DND-41 (cell line): ENCODE data around the gene BGN.

Experiments used
- ATAC-seq: fragments of 200-7000 bp; cut with Tn5 transposase; 3 replicates; pipeline ENCODE4 v1.9.1; 2021; ENCODE audit warnings: low read depth; ENCODE audit not compliant: insufficient read depth
- DNase-seq: peaks from one replicate; pipeline ENCODE4 v3.0.0-alpha.2; 2020
- H2AFZ ChIP-seq: 2 replicates; pipeline ENCODE4 v1.6.0; 2012; ENCODE audit warnings: low read depth, low read length
- H3K27ac ChIP-seq: 2 replicates; pipeline ENCODE4 v1.5.1; 2012; ENCODE audit warnings: low read length, inconsistent platforms
- H3K27me3 ChIP-seq: fragments of 200-600 bp; sonication (generic); 2 replicates; pipeline ENCODE4 v1.6.0; 2012; ENCODE audit warnings: low read length, mild to moderate bottlenecking, inconsistent platforms; ENCODE audit not compliant: insufficient read depth, poor library complexity
- H3K36me3 ChIP-seq: 2 replicates; pipeline ENCODE4 v1.5.1; 2012; ENCODE audit warnings: low read length, inconsistent platforms; ENCODE audit not compliant: insufficient read depth
- H3K4me1 ChIP-seq: 2 replicates; pipeline ENCODE4 v1.5.1; 2012; ENCODE audit warnings: mild to moderate bottlenecking, low read length; ENCODE audit not compliant: insufficient read depth
- H3K4me2 ChIP-seq: 2 replicates; pipeline ENCODE4 v1.6.0; 2012; ENCODE audit warnings: mild to moderate bottlenecking, moderate library complexity, low read length, inconsistent platforms; ENCODE audit not compliant: insufficient read depth
- H3K4me3 ChIP-seq, 2 experiments: fragments of 200-600 bp in 1 of 2; shearing (Covaris generic) in 1 of 2; 2 replicates each; pipeline ENCODE4 v1.5.1; 2012 to 2016; ENCODE audit warnings: inconsistent platforms in 2 of 2, low read length in 2 of 2, mild to moderate bottlenecking in 2 of 2, low read depth in 1 of 2, moderate library complexity in 1 of 2
- H3K79me2 ChIP-seq: 2 replicates; pipeline ENCODE4 v1.6.0; 2012; ENCODE audit warnings: low read length, inconsistent platforms; ENCODE audit not compliant: insufficient read depth
- H3K9ac ChIP-seq: 2 replicates; pipeline ENCODE4 v1.6.0; 2012; ENCODE audit warnings: low read depth, mild to moderate bottlenecking, inconsistent platforms, low read length, moderate library complexity
- H3K9me3 ChIP-seq: 2 replicates; pipeline ENCODE4 v1.5.1; 2012; ENCODE audit warnings: low read length, moderate library complexity, mild to moderate bottlenecking, inconsistent platforms; ENCODE audit not compliant: insufficient read depth, severe bottlenecking
- H4K20me1 ChIP-seq: 2 replicates; pipeline ENCODE4 v1.6.0; 2012; ENCODE audit warnings: low read length; ENCODE audit not compliant: insufficient read depth
- CTCF ChIP-seq: IDR thresholded peaks from 2 replicates; pipeline ENCODE4 v1.5.1; 2012; ENCODE audit warnings: borderline replicate concordance, low read length, moderate library complexity, mild to moderate bottlenecking; ENCODE audit not compliant: poor library complexity, severe bottlenecking; ENCODE audit errors: extremely low read depth
- EZH2 ChIP-seq: IDR thresholded peaks from 3 replicates; pipeline ENCODE4 v1.6.1; 2012; ENCODE audit warnings: borderline replicate concordance, low read depth, mild to moderate bottlenecking, moderate library complexity, low read length, inconsistent platforms; ENCODE audit not compliant: severe bottlenecking

The BGN gene

GRCh38 chrX:153450949-153451277 lies 43.9 kb upstream of the BGN start:
- Histone ChIP-seq H3K9me3 (no peaks in the 10 kb centered on the region), H3K9ac (no peak overlapping the region), H3K4me1 (no peaks in the 10 kb centered on the region), H3K27me3 (no peaks in the 10 kb centered on the region), H3K4me3 (no peak overlapping the region), H3K4me2 (no peak overlapping the region), H3K79me2 (no peaks in the 10 kb centered on the region), H2AFZ (no peak overlapping the region), H4K20me1 (no peaks in the 10 kb centered on the region), H3K36me3 (peaks cover 23% of the 10 kb centered on the region), H3K27ac (no peak overlapping the region)
- ATAC-seq (no peak), DNase-seq (no peak)
- TF ChIP-seq EZH2 (no peak), CTCF (no peak)

GRCh38 chrX:153454901-153455550 lies 39.8 kb upstream of the BGN start:
- Histone ChIP-seq H3K27me3 (no peaks in the 10 kb centered on the region), H3K9me3 (no peaks in the 10 kb centered on the region), H3K36me3 (peaks cover 36% of the 10 kb centered on the region), H3K4me3 (no peak overlapping the region), H3K79me2 (no peaks in the 10 kb centered on the region), H3K4me1 (no peaks in the 10 kb centered on the region), H3K9ac (no peak overlapping the region), H3K27ac (no peak overlapping the region), H2AFZ (no peak overlapping the region), H3K4me2 (no peak overlapping the region), H4K20me1 (no peaks in the 10 kb centered on the region)
- TF ChIP-seq CTCF (no peak), EZH2 (no peak)
- ATAC-seq (no peak), DNase-seq (no peak)

GRCh38 chrX:153455571-153455970 lies 39.2 kb upstream of the BGN start:
- no peak for DNase-seq
- Histone ChIP-seq H3K9me3 (no peaks in the 10 kb centered on the region), H3K36me3 (peaks cover 36% of the 10 kb centered on the region), H3K4me1 (no peaks in the 10 kb centered on the region), H2AFZ (no peak overlapping the region), H3K27ac (no peak overlapping the region), H3K4me3 (no peak overlapping the region), H3K4me2 (no peak overlapping the region), H4K20me1 (no peaks in the 10 kb centered on the region), H3K27me3 (no peaks in the 10 kb centered on the region), H3K9ac (no peak overlapping the region), H3K79me2 (no peaks in the 10 kb centered on the region)
- no peak for ATAC-seq
- TF ChIP-seq CTCF (no peak), EZH2 (no peak)

- DNase-seq (no peak), ATAC-seq (no peak)
- no peak for TF ChIP-seq CTCF
- TF ChIP-seq EZH2: no peak
These were observed 38.6 kb upstream of the BGN start for GRCh38 chrX:153456161-153456560.

More at GRCh38 chrX:153456161-153456560, 38.6 kb upstream of the BGN start:
- H3K27me3 ChIP-seq: no peaks in the 10 kb centered on the region
- H3K27ac ChIP-seq: no peak overlapping the region
- no peak overlapping the region for H3K9ac ChIP-seq
- peaks cover 42% of the 10 kb centered on the region for H3K36me3 ChIP-seq
- no peaks in the 10 kb centered on the region for H3K9me3 ChIP-seq
- no peaks in the 10 kb centered on the region for H3K4me1 ChIP-seq
- no peak overlapping the region for H3K4me2 ChIP-seq
- H4K20me1 ChIP-seq: no peaks in the 10 kb centered on the region
- no peaks in the 10 kb centered on the region for H3K79me2 ChIP-seq
- H2AFZ ChIP-seq: no peak overlapping the region
- H3K4me3 ChIP-seq: no peak overlapping the region
